ENCODE results near the gene FBXL17.

DNA sequence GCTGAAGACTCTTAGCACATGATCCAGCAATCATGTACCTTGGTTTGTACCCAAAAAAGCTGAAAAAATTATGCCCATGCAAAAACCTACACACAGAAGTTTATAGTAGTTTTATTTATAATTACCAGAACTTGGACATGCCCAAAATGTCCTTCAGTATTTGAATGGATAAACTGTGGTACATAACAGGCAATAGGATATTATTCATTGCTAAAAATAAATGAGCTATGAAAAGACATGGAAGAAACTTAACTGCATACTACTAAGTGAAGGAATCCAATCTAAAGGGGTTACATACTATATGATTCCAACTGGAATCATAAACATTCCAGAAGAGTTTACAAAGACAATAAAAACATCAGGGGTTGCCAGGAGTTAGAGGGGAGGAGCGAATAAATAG is 25.6 kb downstream of the FBXL17 start:
- TF ChIP-seq, protein P1, sequence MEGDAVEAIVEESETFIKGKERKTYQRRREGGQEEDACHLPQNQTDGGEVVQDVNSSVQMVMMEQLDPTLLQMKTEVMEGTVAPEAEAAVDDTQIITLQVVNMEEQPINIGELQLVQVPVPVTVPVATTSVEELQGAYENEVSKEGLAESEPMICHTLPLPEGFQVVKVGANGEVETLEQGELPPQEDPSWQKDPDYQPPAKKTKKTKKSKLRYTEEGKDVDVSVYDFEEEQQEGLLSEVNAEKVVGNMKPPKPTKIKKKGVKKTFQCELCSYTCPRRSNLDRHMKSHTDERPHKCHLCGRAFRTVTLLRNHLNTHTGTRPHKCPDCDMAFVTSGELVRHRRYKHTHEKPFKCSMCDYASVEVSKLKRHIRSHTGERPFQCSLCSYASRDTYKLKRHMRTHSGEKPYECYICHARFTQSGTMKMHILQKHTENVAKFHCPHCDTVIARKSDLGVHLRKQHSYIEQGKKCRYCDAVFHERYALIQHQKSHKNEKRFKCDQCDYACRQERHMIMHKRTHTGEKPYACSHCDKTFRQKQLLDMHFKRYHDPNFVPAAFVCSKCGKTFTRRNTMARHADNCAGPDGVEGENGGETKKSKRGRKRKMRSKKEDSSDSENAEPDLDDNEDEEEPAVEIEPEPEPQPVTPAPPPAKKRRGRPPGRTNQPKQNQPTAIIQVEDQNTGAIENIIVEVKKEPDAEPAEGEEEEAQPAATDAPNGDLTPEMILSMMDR (IDR thresholded peaks at IDR 0.05), result no peak
- TF ChIP-seq ZFX (IDR thresholded peaks at IDR 0.05; ENCODE audit: borderline replicate concordance), result no peak

All from 22Rv1 (cell line).